ENCODE results near the gene TRIM63. TPM values are rescaled to one million over a fixed set of nuclear protein-coding genes. Genes with fewer than 3 reads are reported as not detected.

TRIM63 gene
- total RNA-seq, 1 experiment from 2014 or later, result not detected

DNA sequence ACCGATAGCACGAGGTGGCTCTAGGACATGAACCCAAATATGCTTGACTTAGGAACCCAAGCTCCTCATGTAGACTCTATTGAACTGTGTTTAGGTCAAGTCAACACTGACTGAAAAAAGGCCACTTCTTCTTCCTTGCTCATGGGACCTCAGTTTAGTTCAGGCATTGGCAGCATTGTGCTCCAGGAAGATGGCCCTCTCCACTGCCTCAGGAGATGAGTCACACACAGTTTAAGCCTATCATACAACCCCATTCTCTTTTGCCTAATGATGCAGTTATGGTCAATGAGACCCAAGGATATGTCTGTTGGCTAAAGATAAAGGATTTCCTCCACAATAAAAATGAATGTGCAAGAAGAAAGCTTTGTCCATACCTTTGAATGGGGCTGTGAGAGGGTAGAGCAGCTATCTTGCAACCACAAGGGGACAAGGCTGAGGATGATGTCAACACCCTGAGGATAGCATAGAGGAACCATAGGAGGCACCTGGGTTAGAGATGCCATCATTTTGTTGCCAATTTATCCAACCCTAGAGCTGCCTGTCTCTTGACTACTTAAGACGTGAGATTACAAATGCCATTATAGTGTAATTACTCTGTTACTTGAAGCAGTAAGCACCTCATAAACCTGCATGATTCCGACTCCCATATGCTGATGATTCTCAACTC lies 3.0 kb upstream of the TRIM63 start:
- no peak overlapping the region for H3K4me2 ChIP-seq (ENCODE audit: low read length)
- no peaks in the 10 kb centered on the region for H3K9me3 ChIP-seq (ENCODE audit: low read length)
- ATAC-seq (no peak), DNase-seq (no peak)
- H3K9ac ChIP-seq (ENCODE audit: low read length), result no peak overlapping the region
- H3K9me2 ChIP-seq (replicated peaks; ENCODE audit: low read length), result no peaks in the 10 kb centered on the region
- H4K20me1 ChIP-seq (ENCODE audit: low read length), result no peaks in the 10 kb centered on the region
- H3K4me1 ChIP-seq (ENCODE audit: insufficient read depth, low read length), result peaks cover 17% of the 10 kb centered on the region
- H3K27ac ChIP-seq (ENCODE audit: low read length), result no peak overlapping the region
- intact Hi-C loops (cut with micrococcal nuclease), result no loop called here
- no peak for TF ChIP-seq EZH2 (IDR thresholded peaks at IDR 0.05; ENCODE audit: low read length, unreplicated experiment)
- TF ChIP-seq, protein P1, sequence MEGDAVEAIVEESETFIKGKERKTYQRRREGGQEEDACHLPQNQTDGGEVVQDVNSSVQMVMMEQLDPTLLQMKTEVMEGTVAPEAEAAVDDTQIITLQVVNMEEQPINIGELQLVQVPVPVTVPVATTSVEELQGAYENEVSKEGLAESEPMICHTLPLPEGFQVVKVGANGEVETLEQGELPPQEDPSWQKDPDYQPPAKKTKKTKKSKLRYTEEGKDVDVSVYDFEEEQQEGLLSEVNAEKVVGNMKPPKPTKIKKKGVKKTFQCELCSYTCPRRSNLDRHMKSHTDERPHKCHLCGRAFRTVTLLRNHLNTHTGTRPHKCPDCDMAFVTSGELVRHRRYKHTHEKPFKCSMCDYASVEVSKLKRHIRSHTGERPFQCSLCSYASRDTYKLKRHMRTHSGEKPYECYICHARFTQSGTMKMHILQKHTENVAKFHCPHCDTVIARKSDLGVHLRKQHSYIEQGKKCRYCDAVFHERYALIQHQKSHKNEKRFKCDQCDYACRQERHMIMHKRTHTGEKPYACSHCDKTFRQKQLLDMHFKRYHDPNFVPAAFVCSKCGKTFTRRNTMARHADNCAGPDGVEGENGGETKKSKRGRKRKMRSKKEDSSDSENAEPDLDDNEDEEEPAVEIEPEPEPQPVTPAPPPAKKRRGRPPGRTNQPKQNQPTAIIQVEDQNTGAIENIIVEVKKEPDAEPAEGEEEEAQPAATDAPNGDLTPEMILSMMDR (conservative IDR thresholded peaks at IDR 0.05; ENCODE audit: low read depth, low read length), result no peak
- TF ChIP-seq EZH2phosphoT487 (IDR thresholded peaks at IDR 0.05; ENCODE audit: borderline replicate concordance, low read length), result no peak
- no peaks in the 10 kb centered on the region for H3K36me3 ChIP-seq (ENCODE audit: low read depth, low read length)
- no peak overlapping the region for H2AFZ ChIP-seq (ENCODE audit: low read length)
- no TSS peak for BruUV-seq (replicated peaks)
- no peaks in the 10 kb centered on the region for H3K27me3 ChIP-seq (ENCODE audit: low read length)
- ChIA-PET CTCF (no interaction called here), POLR2A (ENCODE audit: unreplicated experiment) (no interaction called here)
- H3K79me2 ChIP-seq (ENCODE audit: low read length), result no peaks in the 10 kb centered on the region
- H3F3A ChIP-seq (ENCODE audit: low read length, unreplicated experiment), result no peaks in the 10 kb centered on the region
- no peak overlapping the region for H3K4me3 ChIP-seq (ENCODE audit: low read length)

DNA sequence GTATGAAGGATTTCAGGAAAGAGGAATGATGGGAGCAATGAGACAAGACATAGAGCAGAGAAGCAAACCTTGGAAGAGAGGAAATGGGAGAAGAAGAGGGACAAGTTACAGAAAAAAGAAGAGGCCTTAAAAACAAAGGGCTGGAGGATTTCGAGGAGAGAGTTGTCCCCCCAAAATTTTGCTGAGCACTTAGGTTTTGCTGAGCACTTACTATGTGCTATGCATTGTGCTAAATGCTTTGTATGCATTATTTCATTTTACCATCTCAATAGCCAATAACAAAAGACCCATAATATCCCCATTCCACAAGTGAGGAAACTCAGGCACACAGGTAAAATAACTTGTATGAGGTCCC lies 2.5 kb upstream of the TRIM63 start:
- Histone ChIP-seq H3K4me3 (ENCODE audit: low read length) (no peak overlapping the region), H2AFZ (ENCODE audit: low read length) (no peak overlapping the region), H3K9ac (ENCODE audit: low read length) (no peak overlapping the region), H4K20me1 (ENCODE audit: low read length) (no peaks in the 10 kb centered on the region), H3F3A (ENCODE audit: low read length, unreplicated experiment) (no peaks in the 10 kb centered on the region), H3K27me3 (ENCODE audit: low read length) (no peaks in the 10 kb centered on the region), H3K4me2 (ENCODE audit: low read length) (no peak overlapping the region), H3K27ac (ENCODE audit: low read length) (no peak overlapping the region), H3K4me1 (ENCODE audit: insufficient read depth, low read length) (peaks cover 17% of the 10 kb centered on the region), H3K36me3 (ENCODE audit: low read depth, low read length) (no peaks in the 10 kb centered on the region), H3K79me2 (ENCODE audit: low read length) (no peaks in the 10 kb centered on the region), H3K9me3 (ENCODE audit: low read length) (no peaks in the 10 kb centered on the region), H3K9me2 (replicated peaks; ENCODE audit: low read length) (no peaks in the 10 kb centered on the region)
- ChIA-PET CTCF (no interaction called here), POLR2A (ENCODE audit: unreplicated experiment) (no interaction called here)
- BruUV-seq (replicated peaks), result no TSS peak
- ATAC-seq, result no peak
- DNase-seq, result no peak
- intact Hi-C loops (cut with micrococcal nuclease), result no loop called here
- TF ChIP-seq, protein P1 (conservative IDR thresholded peaks at IDR 0.05; ENCODE audit: low read depth, low read length), result no peak
- TF ChIP-seq EZH2 (IDR thresholded peaks at IDR 0.05; ENCODE audit: low read length, unreplicated experiment) (no peak), EZH2phosphoT487 (IDR thresholded peaks at IDR 0.05; ENCODE audit: borderline replicate concordance, low read length) (no peak)

DNA sequence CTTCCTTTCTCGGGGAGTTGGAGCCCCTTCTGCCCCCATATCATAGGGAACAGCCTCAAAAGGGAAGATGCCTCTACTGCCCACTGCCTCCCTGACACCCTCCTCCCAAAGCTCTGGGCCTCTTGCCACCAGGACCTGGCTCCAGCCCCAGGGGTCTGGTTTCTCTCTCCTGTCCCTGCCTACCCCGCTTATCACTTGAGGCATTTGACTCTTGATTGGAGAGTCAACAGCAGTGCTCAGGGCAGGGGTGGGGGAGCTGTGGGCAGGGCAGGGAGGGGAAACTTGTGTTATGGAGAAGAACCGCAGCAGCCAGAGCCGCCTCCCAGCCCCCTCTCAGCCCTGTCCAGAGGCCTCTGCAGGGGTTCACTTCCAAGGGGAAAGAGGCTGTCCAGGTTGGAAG lies 573 bp downstream of the TRIM63 start:
- H3K4me3 ChIP-seq (ENCODE audit: low read length), result no peak overlapping the region
- TF ChIP-seq EZH2 (IDR thresholded peaks at IDR 0.05; ENCODE audit: low read length, unreplicated experiment) (no peak), EZH2phosphoT487 (IDR thresholded peaks at IDR 0.05; ENCODE audit: borderline replicate concordance, low read length) (no peak)
- TF ChIP-seq, protein P1 (conservative IDR thresholded peaks at IDR 0.05; ENCODE audit: low read depth, low read length), result no peak
- H3K27ac ChIP-seq (ENCODE audit: low read length), result no peak overlapping the region
- H3K79me2 ChIP-seq (ENCODE audit: low read length), result no peaks in the 10 kb centered on the region
- BruUV-seq (replicated peaks), result no TSS peak
- H3K9me2 ChIP-seq (replicated peaks; ENCODE audit: low read length), result no peaks in the 10 kb centered on the region
- intact Hi-C loops (cut with micrococcal nuclease), result no loop called here
- no peaks in the 10 kb centered on the region for H3F3A ChIP-seq (ENCODE audit: low read length, unreplicated experiment)
- H2AFZ ChIP-seq (ENCODE audit: low read length), result no peak overlapping the region
- no peak overlapping the region for H3K9ac ChIP-seq (ENCODE audit: low read length)
- H3K27me3 ChIP-seq (ENCODE audit: low read length), result no peaks in the 10 kb centered on the region
- ATAC-seq (no peak), DNase-seq (no peak)
- H3K36me3 ChIP-seq (ENCODE audit: low read depth, low read length), result no peaks in the 10 kb centered on the region
- peaks cover 21% of the 10 kb centered on the region for H3K4me1 ChIP-seq (ENCODE audit: insufficient read depth, low read length)
- H3K9me3 ChIP-seq (ENCODE audit: low read length), result no peaks in the 10 kb centered on the region
- no peak overlapping the region for H3K4me2 ChIP-seq (ENCODE audit: low read length)
- H4K20me1 ChIP-seq (ENCODE audit: low read length), result no peaks in the 10 kb centered on the region
- ChIA-PET CTCF (no interaction called here), POLR2A (ENCODE audit: unreplicated experiment) (no interaction called here)

Data from PC-3 (cell line).